ENCODE results near the gene ITPR1.

The ITPR1 gene

GRCh38 chr3:4534906-4535305 lies 41.8 kb downstream of the ITPR1 start:
- no peak for FAIRE-seq

GRCh38 chr3:4536260-4536659 lies 43.1 kb downstream of the ITPR1 start:
- no peak for FAIRE-seq

GRCh38 chr3:4540267-4540666 lies 47.1 kb downstream of the ITPR1 start:
- FAIRE-seq = peak; percentile 95

GRCh38 chr3:4543110-4543509 lies 50.0 kb downstream of the ITPR1 start:
- no peak for FAIRE-seq

GRCh38 chr3:4546346-4547178 lies 53.4 kb downstream of the ITPR1 start:
- FAIRE-seq = no peak

- no peak for FAIRE-seq
Observed at GRCh38 chr3:4547799-4548198, 54.7 kb downstream of the ITPR1 start.

GRCh38 chr3:4548356-4548755 lies 55.2 kb downstream of the ITPR1 start:
- FAIRE-seq = no peak

- no peak for FAIRE-seq
Observed at GRCh38 chr3:4548780-4549179, 55.6 kb downstream of the ITPR1 start.

- FAIRE-seq = no peak
Observed at GRCh38 chr3:4549896-4550295, 56.7 kb downstream of the ITPR1 start.

GRCh38 chr3:4551051-4551711 lies 58.0 kb downstream of the ITPR1 start:
- no peak for FAIRE-seq

GRCh38 chr3:4551794-4552442 lies 58.8 kb downstream of the ITPR1 start:
- no peak for FAIRE-seq

- no peak for FAIRE-seq
Observed at GRCh38 chr3:4552811-4553210, 59.7 kb downstream of the ITPR1 start.

- FAIRE-seq = no peak
Observed at GRCh38 chr3:4561661-4562060, 68.5 kb downstream of the ITPR1 start.

GRCh38 chr3:4562595-4562994 lies 69.4 kb downstream of the ITPR1 start:
- FAIRE-seq = no peak

GRCh38 chr3:4564270-4564669 lies 71.1 kb downstream of the ITPR1 start:
- FAIRE-seq = no peak

GRCh38 chr3:4564928-4565586 lies 71.9 kb downstream of the ITPR1 start:
- no peak for FAIRE-seq

- FAIRE-seq = no peak
Observed at GRCh38 chr3:4565809-4566501, 72.8 kb downstream of the ITPR1 start.

GRCh38 chr3:4568841-4569240 lies 75.7 kb downstream of the ITPR1 start:
- FAIRE-seq = no peak

GRCh38 chr3:4570840-4571621 lies 77.9 kb downstream of the ITPR1 start:
- no peak for FAIRE-seq

GRCh38 chr3:4571690-4572334 lies 78.7 kb downstream of the ITPR1 start:
- FAIRE-seq = no peak

- no peak for FAIRE-seq
Observed at GRCh38 chr3:4573153-4573552, 80.0 kb downstream of the ITPR1 start.
